Measurements from ENCODE around the gene KCNB1. TPM values are rescaled to one million over a fixed set of nuclear protein-coding genes. Genes with fewer than 3 reads are reported as not detected.

The KCNB1 gene
- total RNA-seq, 1 donor from 2014 or later: not detected

DNA sequence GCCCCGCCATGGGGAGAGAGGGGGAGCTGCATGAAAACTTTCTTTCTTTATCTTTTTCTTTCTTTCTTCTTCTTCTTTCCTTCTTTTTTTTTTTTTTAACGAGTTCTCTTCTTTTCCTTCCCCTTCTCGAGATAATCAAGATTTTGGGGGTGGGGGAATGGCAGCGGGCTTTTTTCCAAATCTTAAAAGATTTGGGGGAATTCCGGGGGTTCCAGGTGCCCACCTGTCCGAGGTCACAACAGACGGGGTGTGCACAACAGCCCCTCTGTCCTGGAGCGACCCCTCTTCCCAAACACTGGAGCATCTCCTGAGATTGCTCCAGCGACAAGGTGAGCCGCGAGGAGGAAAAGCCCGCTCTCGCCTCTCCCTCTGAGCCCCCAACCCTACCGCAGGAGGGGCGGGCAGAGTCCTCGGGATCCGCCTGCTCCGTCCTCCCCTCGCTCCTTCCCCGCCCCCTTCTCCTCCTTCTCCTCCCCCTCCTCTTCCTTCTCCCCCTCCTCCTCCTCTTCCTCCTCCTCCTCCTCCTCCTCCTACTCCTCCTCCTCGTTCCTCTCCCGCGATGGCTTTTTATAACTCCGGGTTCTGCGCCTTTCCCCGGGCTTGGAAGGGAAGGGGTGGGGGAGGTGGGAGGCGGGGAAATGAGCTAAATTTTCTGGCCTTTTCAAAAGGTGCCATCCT, 689 bp upstream of the KCNB1 start:
- Mint-ChIP-seq H3K36me3 (ENCODE audit: low read depth) (no peaks in the 10 kb centered on the region), H3K27me3 (peaks cover 53% of the 10 kb centered on the region), H3K9me3 (no peaks in the 10 kb centered on the region), H3K27ac (no peak overlapping the region), H3K4me1 (peaks cover 8% of the 10 kb centered on the region), H3K4me3 (no peak overlapping the region)
- ATAC-seq (ENCODE audit: low read depth): no peak
- ChIA-PET CTCF (no interaction called here), POLR2A (no interaction called here)
- TF ChIP-seq, protein P1, sequence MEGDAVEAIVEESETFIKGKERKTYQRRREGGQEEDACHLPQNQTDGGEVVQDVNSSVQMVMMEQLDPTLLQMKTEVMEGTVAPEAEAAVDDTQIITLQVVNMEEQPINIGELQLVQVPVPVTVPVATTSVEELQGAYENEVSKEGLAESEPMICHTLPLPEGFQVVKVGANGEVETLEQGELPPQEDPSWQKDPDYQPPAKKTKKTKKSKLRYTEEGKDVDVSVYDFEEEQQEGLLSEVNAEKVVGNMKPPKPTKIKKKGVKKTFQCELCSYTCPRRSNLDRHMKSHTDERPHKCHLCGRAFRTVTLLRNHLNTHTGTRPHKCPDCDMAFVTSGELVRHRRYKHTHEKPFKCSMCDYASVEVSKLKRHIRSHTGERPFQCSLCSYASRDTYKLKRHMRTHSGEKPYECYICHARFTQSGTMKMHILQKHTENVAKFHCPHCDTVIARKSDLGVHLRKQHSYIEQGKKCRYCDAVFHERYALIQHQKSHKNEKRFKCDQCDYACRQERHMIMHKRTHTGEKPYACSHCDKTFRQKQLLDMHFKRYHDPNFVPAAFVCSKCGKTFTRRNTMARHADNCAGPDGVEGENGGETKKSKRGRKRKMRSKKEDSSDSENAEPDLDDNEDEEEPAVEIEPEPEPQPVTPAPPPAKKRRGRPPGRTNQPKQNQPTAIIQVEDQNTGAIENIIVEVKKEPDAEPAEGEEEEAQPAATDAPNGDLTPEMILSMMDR (IDR thresholded peaks at IDR 0.05): no peak
- no peak for DNase-seq
- intact Hi-C loops (cut with micrococcal nuclease): loop anchor here (5.0 kb wide), 1 partner anchor 1661 kb away; no protein-coding TSS in a partner anchor

DNA sequence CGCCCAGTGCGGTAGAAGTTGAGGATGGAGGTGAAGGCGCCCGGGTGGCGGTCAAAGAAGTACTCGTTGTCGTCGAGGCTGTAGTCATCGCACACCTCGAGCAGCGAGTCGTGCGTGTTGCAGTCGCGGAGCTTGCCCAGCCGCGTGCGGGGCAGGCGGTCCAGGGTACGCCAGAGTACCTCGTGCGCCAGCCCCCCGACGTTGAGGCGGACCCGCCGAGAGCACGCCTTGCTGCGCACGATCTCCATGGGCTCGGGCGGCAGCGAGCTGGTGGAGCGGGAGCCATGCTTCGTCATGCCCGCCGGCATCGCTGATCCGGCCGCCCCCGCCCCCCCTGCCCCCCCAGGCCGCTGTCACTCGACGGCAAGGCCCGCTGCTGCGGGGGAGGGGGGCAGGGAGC, 295 bp downstream of the KCNB1 start:
- intact Hi-C loops (cut with micrococcal nuclease): loop anchor here (5.0 kb wide), 1 partner anchor 1660 kb away; no protein-coding TSS in a partner anchor
- CTCF ChIA-PET: no interaction called here
- ATAC-seq (ENCODE audit: low read depth) (no peak), DNase-seq (no peak)
- Mint-ChIP-seq H3K4me1 (peaks cover 8% of the 10 kb centered on the region), H3K9me3 (no peaks in the 10 kb centered on the region), H3K36me3 (ENCODE audit: low read depth) (no peaks in the 10 kb centered on the region), H3K27ac (no peak overlapping the region), H3K4me3 (no peak overlapping the region), H3K27me3 (peaks cover 51% of the 10 kb centered on the region)
- TF ChIP-seq, protein P1 (IDR thresholded peaks at IDR 0.05): no peak
- POLR2A ChIA-PET: interaction anchor here (0.5 kb wide), 1 partner anchor 1419 kb away, joined by 13 read pairs; no protein-coding TSS in a partner anchor

DNA sequence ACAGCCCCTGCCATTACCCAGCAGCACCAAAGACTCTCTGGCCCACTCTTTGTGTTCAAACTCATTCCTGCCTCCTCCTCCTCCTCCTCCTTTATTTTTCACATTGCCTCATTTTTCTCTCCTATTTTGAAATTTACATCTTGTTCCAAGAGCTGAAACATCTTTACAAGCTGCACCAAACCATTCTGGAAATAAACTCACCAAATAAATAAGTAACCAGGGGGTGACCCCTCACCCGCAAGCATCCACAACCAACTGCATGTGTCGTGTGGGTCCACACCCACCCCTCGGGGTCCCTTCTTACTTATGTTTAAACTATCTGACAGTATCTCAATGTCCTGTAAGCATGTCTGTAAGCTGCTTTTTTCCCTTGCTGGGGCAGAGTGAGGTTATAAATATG, 1.4 kb downstream of the KCNB1 start:
- Mint-ChIP-seq H3K27me3 (peaks cover 52% of the 10 kb centered on the region), H3K4me1 (peaks cover 8% of the 10 kb centered on the region), H3K27ac (no peak overlapping the region), H3K9me3 (no peaks in the 10 kb centered on the region), H3K4me3 (no peak overlapping the region), H3K36me3 (ENCODE audit: low read depth) (no peaks in the 10 kb centered on the region)
- TF ChIP-seq, protein P1 (IDR thresholded peaks at IDR 0.05): no peak
- CTCF ChIA-PET: no interaction called here
- ATAC-seq (ENCODE audit: low read depth) (no peak), DNase-seq (no peak)
- intact Hi-C loops (cut with micrococcal nuclease): loop anchor here (5.0 kb wide), 1 partner anchor 1659 kb away; no protein-coding TSS in a partner anchor
- POLR2A ChIA-PET: no interaction called here

DNA sequence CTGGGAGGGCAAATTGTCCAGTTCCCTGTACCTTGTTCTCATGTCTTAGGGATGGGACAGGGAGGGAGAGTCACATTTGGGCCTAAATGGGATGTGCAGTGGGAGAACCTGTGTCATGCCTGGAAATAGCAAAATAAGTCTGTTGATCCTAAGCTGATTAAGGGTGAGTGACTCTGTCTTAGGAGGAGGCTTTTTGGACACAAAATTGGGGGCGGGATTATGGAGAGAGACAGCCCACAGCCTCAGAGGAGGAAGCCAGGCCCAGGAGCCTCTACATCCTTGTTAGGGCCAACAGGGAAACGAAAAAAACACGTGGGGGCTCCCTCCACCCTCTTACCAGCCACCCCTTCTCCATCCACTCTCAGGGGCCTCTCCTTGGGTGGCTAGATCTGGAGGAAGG, 2.2 kb downstream of the KCNB1 start:
- CTCF ChIA-PET: no interaction called here
- H3K4me3 Mint-ChIP-seq: no peak overlapping the region
- peaks cover 46% of the 10 kb centered on the region for H3K27me3 Mint-ChIP-seq
- H3K27ac Mint-ChIP-seq: no peak overlapping the region
- intact Hi-C loops (cut with micrococcal nuclease): loop anchor here (5.0 kb wide), 1 partner anchor 1658 kb away; no protein-coding TSS in a partner anchor
- no peaks in the 10 kb centered on the region for H3K36me3 Mint-ChIP-seq (ENCODE audit: low read depth)
- ATAC-seq (ENCODE audit: low read depth) (no peak), DNase-seq (no peak)
- POLR2A ChIA-PET: no interaction called here
- no peaks in the 10 kb centered on the region for H3K9me3 Mint-ChIP-seq
- H3K4me1 Mint-ChIP-seq: peaks cover 8% of the 10 kb centered on the region
- TF ChIP-seq, protein P1 (IDR thresholded peaks at IDR 0.05): no peak

DNA sequence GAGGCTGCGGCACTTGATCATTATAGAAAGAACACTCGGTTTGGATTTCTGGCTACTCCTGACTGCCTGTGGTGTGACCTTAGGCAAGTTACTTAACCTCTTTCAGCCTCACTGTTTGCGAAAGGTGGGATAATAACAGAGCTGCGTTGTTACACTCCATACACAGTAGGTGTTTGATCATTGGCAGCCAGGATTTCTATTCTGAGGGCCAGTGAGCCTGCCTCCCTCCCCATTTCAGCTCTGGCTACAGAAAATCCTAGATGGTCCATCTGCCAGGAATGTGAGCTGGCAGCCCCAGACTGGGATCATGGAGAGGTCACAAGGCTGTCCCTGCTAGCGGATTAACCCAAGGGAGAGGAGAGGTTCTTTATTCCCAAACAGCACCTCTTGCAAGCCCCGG, 2.7 kb downstream of the KCNB1 start:
- Mint-ChIP-seq H3K27ac (no peak overlapping the region), H3K36me3 (ENCODE audit: low read depth) (no peaks in the 10 kb centered on the region), H3K4me3 (no peak overlapping the region), H3K27me3 (peaks cover 47% of the 10 kb centered on the region), H3K9me3 (no peaks in the 10 kb centered on the region), H3K4me1 (peaks cover 7% of the 10 kb centered on the region)
- CTCF ChIA-PET: no interaction called here
- POLR2A ChIA-PET: no interaction called here
- TF ChIP-seq, protein P1 (IDR thresholded peaks at IDR 0.05): no peak
- ATAC-seq (ENCODE audit: low read depth): no peak
- DNase-seq: no peak
- intact Hi-C loops (cut with micrococcal nuclease): loop anchor here (5.0 kb wide), 1 partner anchor 1657 kb away; no protein-coding TSS in a partner anchor
